ENCODE measurements around the gene CCR9. TPM values are rescaled to one million over a fixed set of nuclear protein-coding genes. Genes with fewer than 3 reads are reported as not detected.

Gene CCR9
- total and polyA plus RNA-seq, 10 of the 15 experiments (the other 5 are each of a cell fraction or from before 2014, with no cell fraction given): 0.05 to 3.9 (median 2.4) TPM

- TF ChIP-seq KLF5 (IDR thresholded peaks at IDR 0.05; ENCODE audit: partially characterized antibody) (no peak), CHD2 (IDR thresholded peaks at IDR 0.05; ENCODE audit: borderline replicate concordance, low read depth, low read length) (no peak), IRF3 (IDR thresholded peaks at IDR 0.05) (no peak), NFYB (IDR thresholded peaks at IDR 0.05; ENCODE audit: insufficient read depth, low read depth, low read length) (no peak), RAD21 (IDR thresholded peaks at IDR 0.05; ENCODE audit: insufficient read depth, low read depth, low read length) (peak; percentile 94), SIX5 (IDR thresholded peaks at IDR 0.05; ENCODE audit: low read depth, low read length, severe bottlenecking) (no peak), CREB1 (IDR thresholded peaks at IDR 0.05; ENCODE audit: low read depth) (no peak), SREBF1 (IDR thresholded peaks at IDR 0.05; ENCODE audit: low read length) (no peak), CEBPB (IDR thresholded peaks at IDR 0.05; ENCODE audit: borderline replicate concordance in 1 of 2, low read depth in 2 of 2, low read length in 2 of 2) (no peak), CHD1 (IDR thresholded peaks at IDR 0.05; ENCODE audit: low read depth, low read length) (no peak), ESRRA (IDR thresholded peaks at IDR 0.05; ENCODE audit: low read length) (no peak), NR2C1 (IDR thresholded peaks at IDR 0.05) (no peak), IKZF1 (conservative IDR thresholded peaks at IDR 0.05) (no peak), ZBED1 (IDR thresholded peaks at IDR 0.05; ENCODE audit: borderline replicate concordance) (no peak), SIN3A (IDR thresholded peaks at IDR 0.05; ENCODE audit: low read depth, low read length) (no peak), E2F4 (IDR thresholded peaks at IDR 0.05; ENCODE audit: low read depth, low read length) (no peak), ASH2L (IDR thresholded peaks at IDR 0.05; ENCODE audit: borderline replicate concordance, low read depth) (no peak), HDAC2 (IDR thresholded peaks at IDR 0.05) (no peak)
- TF ChIP-seq, protein P1, sequence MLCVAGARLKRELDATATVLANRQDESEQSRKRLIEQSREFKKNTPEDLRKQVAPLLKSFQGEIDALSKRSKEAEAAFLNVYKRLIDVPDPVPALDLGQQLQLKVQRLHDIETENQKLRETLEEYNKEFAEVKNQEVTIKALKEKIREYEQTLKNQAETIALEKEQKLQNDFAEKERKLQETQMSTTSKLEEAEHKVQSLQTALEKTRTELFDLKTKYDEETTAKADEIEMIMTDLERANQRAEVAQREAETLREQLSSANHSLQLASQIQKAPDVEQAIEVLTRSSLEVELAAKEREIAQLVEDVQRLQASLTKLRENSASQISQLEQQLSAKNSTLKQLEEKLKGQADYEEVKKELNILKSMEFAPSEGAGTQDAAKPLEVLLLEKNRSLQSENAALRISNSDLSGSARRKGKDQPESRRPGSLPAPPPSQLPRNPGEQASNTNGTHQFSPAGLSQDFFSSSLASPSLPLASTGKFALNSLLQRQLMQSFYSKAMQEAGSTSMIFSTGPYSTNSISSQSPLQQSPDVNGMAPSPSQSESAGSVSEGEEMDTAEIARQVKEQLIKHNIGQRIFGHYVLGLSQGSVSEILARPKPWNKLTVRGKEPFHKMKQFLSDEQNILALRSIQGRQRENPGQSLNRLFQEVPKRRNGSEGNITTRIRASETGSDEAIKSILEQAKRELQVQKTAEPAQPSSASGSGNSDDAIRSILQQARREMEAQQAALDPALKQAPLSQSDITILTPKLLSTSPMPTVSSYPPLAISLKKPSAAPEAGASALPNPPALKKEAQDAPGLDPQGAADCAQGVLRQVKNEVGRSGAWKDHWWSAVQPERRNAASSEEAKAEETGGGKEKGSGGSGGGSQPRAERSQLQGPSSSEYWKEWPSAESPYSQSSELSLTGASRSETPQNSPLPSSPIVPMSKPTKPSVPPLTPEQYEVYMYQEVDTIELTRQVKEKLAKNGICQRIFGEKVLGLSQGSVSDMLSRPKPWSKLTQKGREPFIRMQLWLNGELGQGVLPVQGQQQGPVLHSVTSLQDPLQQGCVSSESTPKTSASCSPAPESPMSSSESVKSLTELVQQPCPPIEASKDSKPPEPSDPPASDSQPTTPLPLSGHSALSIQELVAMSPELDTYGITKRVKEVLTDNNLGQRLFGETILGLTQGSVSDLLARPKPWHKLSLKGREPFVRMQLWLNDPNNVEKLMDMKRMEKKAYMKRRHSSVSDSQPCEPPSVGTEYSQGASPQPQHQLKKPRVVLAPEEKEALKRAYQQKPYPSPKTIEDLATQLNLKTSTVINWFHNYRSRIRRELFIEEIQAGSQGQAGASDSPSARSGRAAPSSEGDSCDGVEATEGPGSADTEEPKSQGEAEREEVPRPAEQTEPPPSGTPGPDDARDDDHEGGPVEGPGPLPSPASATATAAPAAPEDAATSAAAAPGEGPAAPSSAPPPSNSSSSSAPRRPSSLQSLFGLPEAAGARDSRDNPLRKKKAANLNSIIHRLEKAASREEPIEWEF (IDR thresholded peaks at IDR 0.05; ENCODE audit: insufficient replicate concordance, low read depth, low read length): no peak
- TF ChIP-seq, protein P2, sequence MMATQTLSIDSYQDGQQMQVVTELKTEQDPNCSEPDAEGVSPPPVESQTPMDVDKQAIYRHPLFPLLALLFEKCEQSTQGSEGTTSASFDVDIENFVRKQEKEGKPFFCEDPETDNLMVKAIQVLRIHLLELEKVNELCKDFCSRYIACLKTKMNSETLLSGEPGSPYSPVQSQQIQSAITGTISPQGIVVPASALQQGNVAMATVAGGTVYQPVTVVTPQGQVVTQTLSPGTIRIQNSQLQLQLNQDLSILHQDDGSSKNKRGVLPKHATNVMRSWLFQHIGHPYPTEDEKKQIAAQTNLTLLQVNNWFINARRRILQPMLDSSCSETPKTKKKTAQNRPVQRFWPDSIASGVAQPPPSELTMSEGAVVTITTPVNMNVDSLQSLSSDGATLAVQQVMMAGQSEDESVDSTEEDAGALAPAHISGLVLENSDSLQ (IDR thresholded peaks at IDR 0.05): no peak
- TF ChIP-seq, protein P3, sequence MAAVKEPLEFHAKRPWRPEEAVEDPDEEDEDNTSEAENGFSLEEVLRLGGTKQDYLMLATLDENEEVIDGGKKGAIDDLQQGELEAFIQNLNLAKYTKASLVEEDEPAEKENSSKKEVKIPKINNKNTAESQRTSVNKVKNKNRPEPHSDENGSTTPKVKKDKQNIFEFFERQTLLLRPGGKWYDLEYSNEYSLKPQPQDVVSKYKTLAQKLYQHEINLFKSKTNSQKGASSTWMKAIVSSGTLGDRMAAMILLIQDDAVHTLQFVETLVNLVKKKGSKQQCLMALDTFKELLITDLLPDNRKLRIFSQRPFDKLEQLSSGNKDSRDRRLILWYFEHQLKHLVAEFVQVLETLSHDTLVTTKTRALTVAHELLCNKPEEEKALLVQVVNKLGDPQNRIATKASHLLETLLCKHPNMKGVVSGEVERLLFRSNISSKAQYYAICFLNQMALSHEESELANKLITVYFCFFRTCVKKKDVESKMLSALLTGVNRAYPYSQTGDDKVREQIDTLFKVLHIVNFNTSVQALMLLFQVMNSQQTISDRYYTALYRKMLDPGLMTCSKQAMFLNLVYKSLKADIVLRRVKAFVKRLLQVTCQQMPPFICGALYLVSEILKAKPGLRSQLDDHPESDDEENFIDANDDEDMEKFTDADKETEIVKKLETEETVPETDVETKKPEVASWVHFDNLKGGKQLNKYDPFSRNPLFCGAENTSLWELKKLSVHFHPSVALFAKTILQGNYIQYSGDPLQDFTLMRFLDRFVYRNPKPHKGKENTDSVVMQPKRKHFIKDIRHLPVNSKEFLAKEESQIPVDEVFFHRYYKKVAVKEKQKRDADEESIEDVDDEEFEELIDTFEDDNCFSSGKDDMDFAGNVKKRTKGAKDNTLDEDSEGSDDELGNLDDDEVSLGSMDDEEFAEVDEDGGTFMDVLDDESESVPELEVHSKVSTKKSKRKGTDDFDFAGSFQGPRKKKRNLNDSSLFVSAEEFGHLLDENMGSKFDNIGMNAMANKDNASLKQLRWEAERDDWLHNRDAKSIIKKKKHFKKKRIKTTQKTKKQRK (IDR thresholded peaks at IDR 0.05; ENCODE audit: low read depth, low read length): no peak
These were observed 52.5 kb downstream of the CCR9 start (continued) for GRCh38 chr3:45938864-45939263.
